MM.1S (cell line): ENCODE measurements around the gene PLTP.

Experiments
- CTCF ChIP-seq: fragments of 300-600 bp; sonication (generic); IDR thresholded peaks from 2 replicates; pipeline ENCODE4 v1.5.1; 2016; ENCODE audit warnings: antibody characterized with exemption, low read length, mixed read lengths
- EZH2 ChIP-seq: fragments of 300-600 bp; sonication (generic); optimal IDR thresholded peaks from 2 replicates; pipeline ENCODE3; 2017; ENCODE audit warnings: low read depth, mild to moderate bottlenecking, antibody characterized with exemption, low read length, mixed read lengths

- no peak for TF ChIP-seq CTCF
- no peak for TF ChIP-seq EZH2
These were observed 8.7 kb upstream of the PLTP start for GRCh38 chr20:45920462-45921336.
